Smooth muscle cell (in vitro differentiated cells): ENCODE results near the gene KMT2B. TPM values are rescaled to one million over a fixed set of nuclear protein-coding genes. Genes with fewer than 3 reads are reported as not detected.

Source experiments
- DNase-seq: peaks from one replicate; lab custom pipeline; 2025; ENCODE audit not compliant: unreplicated experiment; lab: John Stamatoyannopoulos, UW
- H2AFZ ChIP-seq: fragments of 200-600 bp; sonication (generic); 2 replicates; pipeline ENCODE4 v1.6.0; 2016; ENCODE audit warnings: antibody characterized with exemption, low read depth, mild to moderate bottlenecking
- H3F3A ChIP-seq: fragments of 200-600 bp; sonication (generic); 2 replicates; pipeline ENCODE4 v1.6.0; 2017; ENCODE audit warnings: antibody characterized with exemption, low read depth
- H3K27ac ChIP-seq: fragments of 200-600 bp; sonication (generic); 2 replicates; pipeline ENCODE4 v1.5.1; 2016; ENCODE audit warnings: low read depth, mild to moderate bottlenecking
- H3K27me3 ChIP-seq: fragments of 200-600 bp; sonication (generic); 2 replicates; pipeline ENCODE4 v1.6.1; 2016; ENCODE audit warnings: low read depth, mild to moderate bottlenecking
- H3K36me3 ChIP-seq: fragments of 200-600 bp; sonication (generic); 2 replicates; pipeline ENCODE4 v1.5.1; 2016; ENCODE audit warnings: low read depth
- H3K4me1 ChIP-seq: fragments of 200-600 bp; sonication (generic); 2 replicates; pipeline ENCODE4 v1.5.1; 2016; ENCODE audit warnings: low read depth
- H3K4me2 ChIP-seq: fragments of 200-600 bp; sonication (generic); 2 replicates; pipeline ENCODE4 v1.6.0; 2016; ENCODE audit warnings: mild to moderate bottlenecking
- H3K4me3 ChIP-seq: fragments of 200-600 bp; sonication (generic); 2 replicates; pipeline ENCODE4 v1.5.1; 2016; ENCODE audit warnings: mild to moderate bottlenecking
- H3K79me2 ChIP-seq: fragments of 200-600 bp; sonication (generic); 2 replicates; pipeline ENCODE4 v1.6.0; 2016; ENCODE audit warnings: low read depth, mild to moderate bottlenecking
- H3K9ac ChIP-seq: fragments of 200-600 bp; sonication (generic); 2 replicates; pipeline ENCODE4 v1.6.0; 2016; ENCODE audit warnings: low read depth
- H3K9me3 ChIP-seq: fragments of 200-600 bp; sonication (generic); replicated peaks from 2 replicates; pipeline ENCODE4 v1.5.1; 2016; ENCODE audit warnings: low read depth
- H4K20me1 ChIP-seq: fragments of 200-600 bp; sonication (generic); 2 replicates; pipeline ENCODE4 v1.6.0; 2016; ENCODE audit warnings: low read depth
- WGBS: methylation state at CpG from one replicate; pipeline ENCODE4 v1.1.7; 2016; ENCODE audit warnings: low lambda C conversion rate; 5-methylcytosine and 5-hydroxymethylcytosine counted together
- polyA plus RNA-seq: library from polyadenylated mRNA; unstranded; fragments of >200 nt; fragmentation: Nextera tagmentation; extraction: Ambion mirVana; gene quantifications from 2 replicates; pipeline ENCODE4 v1.2.1, GENCODE V29; 2016
- total RNA-seq: library from RNA; depleted of rRNA; stranded (reverse); fragments of >200 nt; gene quantifications from 2 replicates; pipeline ENCODE4 v1.2.3, GENCODE V29; 2014
- TF ChIP-seq, protein P1 (sequence below): fragments of 200-600 bp; sonication (generic); IDR thresholded peaks from 2 replicates; pipeline ENCODE4 v1.5.1; 2017; ENCODE audit warnings: borderline replicate concordance, mild to moderate bottlenecking, antibody characterized with exemption; ENCODE audit not compliant: insufficient read depth, poor library complexity, severe bottlenecking

The KMT2B gene
- total and polyA plus RNA-seq, 2 experiments from 2014 or later, result 8.8 to 31.1 TPM

DNA sequence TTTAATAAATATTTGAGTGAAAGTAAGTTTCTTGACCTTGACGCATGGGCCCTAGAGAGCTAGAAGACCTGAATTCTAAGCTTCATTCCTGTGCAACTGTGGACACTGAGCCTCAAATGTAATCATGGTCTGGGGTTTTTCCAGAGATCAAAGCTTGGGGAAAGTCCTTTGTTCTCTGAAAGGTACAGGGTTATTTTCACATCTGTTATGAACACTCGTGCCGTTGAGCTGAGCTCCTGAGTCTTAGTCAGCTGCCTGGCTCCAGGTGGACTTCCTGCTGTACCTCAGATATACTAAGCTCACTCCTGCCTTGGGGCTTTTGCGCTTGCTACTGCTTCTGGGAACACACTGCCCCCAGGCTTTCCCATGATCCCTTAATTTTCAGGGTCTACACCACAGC, 21.0 kb upstream of the KMT2B start:
- Histone ChIP-seq H3K79me2 (no peaks in the 10 kb centered on the region), H3K9me3 (no peaks in the 10 kb centered on the region), H3K27ac (no peak overlapping the region), H3F3A (no peaks in the 10 kb centered on the region), H3K4me3 (no peak overlapping the region), H3K4me1 (no peaks in the 10 kb centered on the region), H4K20me1 (no peaks in the 10 kb centered on the region), H2AFZ (no peak overlapping the region), H3K9ac (no peak overlapping the region), H3K27me3 (no peaks in the 10 kb centered on the region), H3K4me2 (no peak overlapping the region), H3K36me3 (no peaks in the 10 kb centered on the region)
- TF ChIP-seq, protein P1, sequence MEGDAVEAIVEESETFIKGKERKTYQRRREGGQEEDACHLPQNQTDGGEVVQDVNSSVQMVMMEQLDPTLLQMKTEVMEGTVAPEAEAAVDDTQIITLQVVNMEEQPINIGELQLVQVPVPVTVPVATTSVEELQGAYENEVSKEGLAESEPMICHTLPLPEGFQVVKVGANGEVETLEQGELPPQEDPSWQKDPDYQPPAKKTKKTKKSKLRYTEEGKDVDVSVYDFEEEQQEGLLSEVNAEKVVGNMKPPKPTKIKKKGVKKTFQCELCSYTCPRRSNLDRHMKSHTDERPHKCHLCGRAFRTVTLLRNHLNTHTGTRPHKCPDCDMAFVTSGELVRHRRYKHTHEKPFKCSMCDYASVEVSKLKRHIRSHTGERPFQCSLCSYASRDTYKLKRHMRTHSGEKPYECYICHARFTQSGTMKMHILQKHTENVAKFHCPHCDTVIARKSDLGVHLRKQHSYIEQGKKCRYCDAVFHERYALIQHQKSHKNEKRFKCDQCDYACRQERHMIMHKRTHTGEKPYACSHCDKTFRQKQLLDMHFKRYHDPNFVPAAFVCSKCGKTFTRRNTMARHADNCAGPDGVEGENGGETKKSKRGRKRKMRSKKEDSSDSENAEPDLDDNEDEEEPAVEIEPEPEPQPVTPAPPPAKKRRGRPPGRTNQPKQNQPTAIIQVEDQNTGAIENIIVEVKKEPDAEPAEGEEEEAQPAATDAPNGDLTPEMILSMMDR, result no peak
- 78% methylated on average over 4 of the region's 4 CpGs for WGBS
- DNase-seq, result no peak

DNA sequence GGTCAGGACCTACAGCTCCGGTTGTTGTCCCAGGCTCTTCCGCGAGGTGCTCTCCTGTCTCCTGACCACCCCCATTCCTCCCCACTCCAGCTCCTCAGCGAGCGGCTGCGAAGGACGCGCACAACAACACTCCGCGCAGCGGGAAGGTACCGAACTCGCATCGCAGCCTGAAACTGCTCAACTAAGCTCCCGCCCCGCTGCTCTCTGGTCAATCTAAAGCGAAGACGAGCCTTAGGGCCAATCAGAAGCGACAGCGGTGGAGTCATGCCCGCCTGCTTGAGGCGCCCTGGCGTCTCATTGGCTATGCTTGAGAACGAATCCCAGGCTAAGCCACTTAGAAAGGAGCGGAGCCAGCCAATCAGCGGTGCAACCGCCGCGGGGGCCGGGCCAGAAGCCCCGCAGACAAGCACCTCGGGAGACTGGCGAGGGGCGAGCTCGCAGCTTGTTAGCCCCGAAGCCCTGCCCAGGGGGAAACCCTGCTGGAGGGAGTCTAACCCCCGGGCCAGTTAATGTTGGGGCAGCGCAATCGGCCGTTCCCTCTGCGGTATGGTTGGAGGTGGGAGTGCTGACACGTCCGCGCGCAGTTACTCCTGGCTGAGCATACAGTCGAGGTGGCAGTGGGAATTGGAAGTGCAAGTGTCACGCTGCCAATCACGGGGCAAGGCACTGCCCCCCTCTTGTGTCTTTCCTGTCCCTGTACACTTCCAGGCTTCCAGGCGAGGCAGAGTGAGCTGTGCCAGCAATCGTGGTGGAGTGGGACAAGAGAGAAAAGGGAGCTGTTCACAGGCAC, 15.4 kb upstream of the KMT2B start:
- no peaks in the 10 kb centered on the region for H3K4me1 ChIP-seq
- H3K27ac ChIP-seq, result no peak overlapping the region
- DNase-seq, result peak; percentile 71
- no peaks in the 10 kb centered on the region for H3K27me3 ChIP-seq
- no peaks in the 10 kb centered on the region for H3K9me3 ChIP-seq
- H2AFZ ChIP-seq, result peak overlapping the region; percentile 87
- peak overlapping the region; percentile 62 for H3K4me3 ChIP-seq
- H3F3A ChIP-seq, result no peaks in the 10 kb centered on the region
- H3K4me2 ChIP-seq, result peak overlapping the region; percentile 89
- H4K20me1 ChIP-seq, result no peaks in the 10 kb centered on the region
- no peaks in the 10 kb centered on the region for H3K79me2 ChIP-seq
- TF ChIP-seq, protein P1, result no peak
- H3K36me3 ChIP-seq, result no peaks in the 10 kb centered on the region
- H3K9ac ChIP-seq, result no peak overlapping the region
- WGBS, result under 1% methylated on average over 50 of the region's 50 CpGs

DNA sequence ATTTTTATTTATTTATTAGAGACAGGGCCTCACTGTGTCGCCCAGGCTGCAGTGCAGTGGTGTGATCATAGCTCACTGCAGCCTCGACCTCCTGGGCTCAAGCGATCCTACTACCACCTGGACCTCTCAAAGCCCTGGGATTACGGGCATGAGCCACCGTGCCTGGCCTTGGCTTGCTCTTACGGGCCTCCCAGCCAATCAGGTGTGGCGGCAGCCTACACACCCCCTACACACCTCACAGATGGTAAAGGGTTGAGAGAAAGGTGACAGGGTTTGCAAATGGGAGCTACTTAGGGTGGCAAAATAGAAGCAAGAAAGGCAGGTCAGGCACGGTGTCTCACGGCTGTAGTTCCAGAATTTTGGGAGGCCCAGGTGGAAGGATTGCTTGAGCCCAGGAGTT, 14.5 kb upstream of the KMT2B start:
- 71% methylated on average over 9 of the region's 9 CpGs for WGBS
- H3K36me3 ChIP-seq, result no peaks in the 10 kb centered on the region
- no peaks in the 10 kb centered on the region for H4K20me1 ChIP-seq
- peak overlapping the region; percentile 62 for H3K4me3 ChIP-seq
- DNase-seq, result no peak
- no peaks in the 10 kb centered on the region for H3F3A ChIP-seq
- H3K79me2 ChIP-seq, result no peaks in the 10 kb centered on the region
- no peak overlapping the region for H2AFZ ChIP-seq
- H3K4me1 ChIP-seq, result no peaks in the 10 kb centered on the region
- no peaks in the 10 kb centered on the region for H3K27me3 ChIP-seq
- no peak overlapping the region for H3K27ac ChIP-seq
- TF ChIP-seq, protein P1, result no peak
- H3K4me2 ChIP-seq, result peak overlapping the region; percentile 89
- no peaks in the 10 kb centered on the region for H3K9me3 ChIP-seq
- no peak overlapping the region for H3K9ac ChIP-seq

DNA sequence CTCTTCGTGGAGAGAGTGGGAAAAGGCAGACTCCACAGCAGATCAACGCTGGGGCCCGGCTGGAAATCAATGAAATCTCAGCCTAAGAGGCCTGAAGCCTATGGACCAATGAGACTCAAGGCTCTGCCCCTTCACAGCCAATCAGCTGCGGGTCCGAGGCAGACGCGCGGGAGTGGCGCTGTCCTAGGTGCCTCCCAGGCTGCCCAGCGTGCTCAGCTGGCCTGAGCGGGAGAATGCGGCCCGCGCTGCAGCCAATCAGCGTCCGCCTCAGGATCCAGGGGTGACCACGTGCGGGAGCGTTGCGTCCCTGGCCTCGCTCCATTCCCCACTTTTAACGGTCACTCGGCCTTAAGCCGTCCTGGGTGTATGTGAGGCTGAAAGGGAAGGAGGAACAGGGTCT, 13.6 kb upstream of the KMT2B start, which contains the start of gene ZBTB32:
TSS of gene ZBTB32 (plus strand) at position 341 of the 400 bp plus-strand sequence. CDS start 10,069 bp downstream, outside the sequence.
- no peak for DNase-seq
- TF ChIP-seq, protein P1, result no peak
- Histone ChIP-seq H3K27ac (no peak within 1 kb of the TSS), H3K9me3 (no peaks in the 10 kb centered on the region), H3K79me2 (no peaks in the 10 kb centered on the region), H4K20me1 (no peaks in the 10 kb centered on the region), H3K9ac (no peak within 1 kb of the TSS), H3F3A (no peaks in the 10 kb centered on the region), H3K4me3 (no peak within 1 kb of the TSS), H3K4me2 (no peak within 1 kb of the TSS), H3K36me3 (no peaks in the 10 kb centered on the region), H3K4me1 (no peaks in the 10 kb centered on the region), H3K27me3 (no peaks in the 10 kb centered on the region), H2AFZ (no peak within 1 kb of the TSS)
- WGBS, result 33% methylated on average over 24 of the region's 24 CpGs
